ENCODE measurements around the gene SMARCD1. TPM values are rescaled to one million over a fixed set of nuclear protein-coding genes. Genes with fewer than 3 reads are reported as not detected.

SMARCD1 gene
- total RNA-seq, 4 donors from 2014 or later, result 4.1 to 54.6 (median 39.6) TPM

DNA sequence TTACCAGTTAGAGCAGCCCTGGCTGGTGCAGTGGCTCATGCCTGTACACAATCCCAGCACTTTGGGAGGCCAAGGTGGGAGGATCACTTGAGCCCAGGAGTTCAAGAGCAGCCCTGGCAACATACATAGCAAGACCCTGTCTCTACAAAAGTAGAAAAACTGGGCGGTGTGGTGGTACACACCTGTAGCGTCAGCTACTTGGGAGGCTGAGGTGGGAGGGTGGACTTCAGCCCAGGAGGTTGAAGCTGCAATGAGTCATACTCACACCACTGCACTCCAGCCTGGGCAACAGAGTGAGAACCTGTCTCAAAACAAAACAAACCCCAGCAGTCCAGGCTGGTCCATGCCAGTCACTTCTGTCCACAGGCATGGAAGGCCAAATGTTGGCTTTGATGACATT, 34.2 kb downstream of the SMARCD1 start:
- Histone ChIP-seq H3K27ac (no peak overlapping the region), H3K4me3 (no peak overlapping the region), H3K9me3 (no peaks in the 10 kb centered on the region), H3K27me3 (no peaks in the 10 kb centered on the region), H3K36me3 (no peaks in the 10 kb centered on the region), H3K4me1 (peaks cover 2 to 3% of the 10 kb centered on the region in 2 donors)
- TF ChIP-seq POLR2A (IDR thresholded peaks at IDR 0.05) (no peak), CTCF (IDR thresholded peaks at IDR 0.05) (no peak)
- intact Hi-C loops (cut with DNase I; ENCODE audit: low total_unique reads), result no loop called here
- DNase-seq, result no peak

DNA sequence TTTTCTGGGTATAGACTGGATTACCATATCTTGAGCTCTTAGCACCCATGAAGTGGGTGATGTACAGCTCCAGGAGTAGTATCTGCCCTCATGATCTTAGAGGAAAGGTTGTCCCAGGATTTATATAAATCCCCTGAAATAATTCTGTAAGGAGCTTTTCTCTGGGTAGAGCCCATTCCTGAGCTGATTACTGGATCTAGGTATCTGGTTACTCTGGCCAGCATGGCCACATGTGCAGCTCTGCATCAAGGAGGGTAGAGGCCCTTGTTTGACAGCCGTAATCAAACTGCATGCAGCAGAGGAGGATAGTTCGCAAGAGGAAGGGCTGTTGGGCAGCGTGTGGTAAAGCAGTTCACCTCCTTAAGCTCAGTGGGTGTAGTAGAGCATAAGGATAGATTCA, 35.4 kb downstream of the SMARCD1 start:
- intact Hi-C loops (cut with DNase I; ENCODE audit: low total_unique reads), result no loop called here
- no peaks in the 10 kb centered on the region for H3K27me3 ChIP-seq
- TF ChIP-seq POLR2A (IDR thresholded peaks at IDR 0.05), result no peak
- no peak for TF ChIP-seq CTCF (IDR thresholded peaks at IDR 0.05)
- H3K9me3 ChIP-seq, result no peaks in the 10 kb centered on the region
- H3K4me3 ChIP-seq, result no peak overlapping the region
- DNase-seq, result peak in 1 of 2 donors; percentile 0
- peaks cover 0 to 3% of the 10 kb centered on the region in 2 donors for H3K4me1 ChIP-seq
- H3K27ac ChIP-seq, result no peak overlapping the region
- no peaks in the 10 kb centered on the region for H3K36me3 ChIP-seq

- Histone ChIP-seq H3K4me3 (no peak overlapping the region), H3K27me3 (no peaks in the 10 kb centered on the region), H3K36me3 (no peaks in the 10 kb centered on the region), H3K4me1 (peaks cover 0 to 3% of the 10 kb centered on the region in 2 donors), H3K27ac (no peak overlapping the region), H3K9me3 (no peaks in the 10 kb centered on the region)
- intact Hi-C loops (cut with DNase I; ENCODE audit: low total_unique reads), result no loop called here
- TF ChIP-seq POLR2A (IDR thresholded peaks at IDR 0.05), result no peak
- peak in 1 of 2 donors; percentile 4 for DNase-seq
Observed at GRCh38 chr12:50120953-50121352, 35.8 kb downstream of the SMARCD1 start.

- H3K27ac ChIP-seq, result no peak overlapping the region
- intact Hi-C loops (cut with DNase I; ENCODE audit: low total_unique reads), result no loop called here
- H3K9me3 ChIP-seq, result no peaks in the 10 kb centered on the region
- no peaks in the 10 kb centered on the region for H3K27me3 ChIP-seq
- H3K4me3 ChIP-seq, result no peak overlapping the region
- no peaks in the 10 kb centered on the region for H3K36me3 ChIP-seq
- no peak for TF ChIP-seq POLR2A (IDR thresholded peaks at IDR 0.05)
- TF ChIP-seq CTCF (IDR thresholded peaks at IDR 0.05), result no peak
- DNase-seq, result no peak
- peaks cover 0 to 3% of the 10 kb centered on the region in 2 donors for H3K4me1 ChIP-seq
Observed at GRCh38 chr12:50121641-50122040, 36.5 kb downstream of the SMARCD1 start.

- DNase-seq, result no peak
- Histone ChIP-seq H3K27ac (no peak overlapping the region), H3K4me3 (no peak overlapping the region), H3K4me1 (no peaks in the 10 kb centered on the region), H3K9me3 (no peaks in the 10 kb centered on the region), H3K27me3 (no peaks in the 10 kb centered on the region), H3K36me3 (no peaks in the 10 kb centered on the region)
- intact Hi-C loops (cut with DNase I; ENCODE audit: low total_unique reads), result no loop called here
- TF ChIP-seq POLR2A (IDR thresholded peaks at IDR 0.05) (no peak), CTCF (IDR thresholded peaks at IDR 0.05) (no peak)
Observed at GRCh38 chr12:50123203-50123602, 38.1 kb downstream of the SMARCD1 start.

- Histone ChIP-seq H3K4me3 (no peak overlapping the region), H3K36me3 (no peaks in the 10 kb centered on the region), H3K27me3 (no peaks in the 10 kb centered on the region), H3K4me1 (no peaks in the 10 kb centered on the region), H3K27ac (no peak overlapping the region), H3K9me3 (no peaks in the 10 kb centered on the region)
- intact Hi-C loops (cut with DNase I; ENCODE audit: low total_unique reads), result no loop called here
- DNase-seq, result no peak
- no peak for TF ChIP-seq POLR2A (IDR thresholded peaks at IDR 0.05)
- no peak for TF ChIP-seq CTCF (IDR thresholded peaks at IDR 0.05)
Observed at GRCh38 chr12:50127546-50127945, 42.4 kb downstream of the SMARCD1 start.
